DLD1 (cell line): ENCODE results near the gene SEC16A.

Source experiments
- in situ Hi-C: cut with HindIII; loops from 2 replicates; pipeline ENCODE4 v1.10.0; 2017; ENCODE audit warnings: low sequenced_read_pairs

The SEC16A gene

GRCh38 chr9:136482793-136483588 is at the start of gene SEC16A:
SEC16A (minus strand) TSS chr9:136483040; CDS start chr9:136477615, 5,425 bp downstream.
- in situ Hi-C loops, result no loop called here

- in situ Hi-C loops, result no loop called here
Observed at GRCh38 chr9:136531904-136532798, 49.3 kb upstream of the SEC16A start.

- in situ Hi-C loops, result no loop called here
Observed at GRCh38 chr9:136531186-136531903, 48.5 kb upstream of the SEC16A start.

DNA sequence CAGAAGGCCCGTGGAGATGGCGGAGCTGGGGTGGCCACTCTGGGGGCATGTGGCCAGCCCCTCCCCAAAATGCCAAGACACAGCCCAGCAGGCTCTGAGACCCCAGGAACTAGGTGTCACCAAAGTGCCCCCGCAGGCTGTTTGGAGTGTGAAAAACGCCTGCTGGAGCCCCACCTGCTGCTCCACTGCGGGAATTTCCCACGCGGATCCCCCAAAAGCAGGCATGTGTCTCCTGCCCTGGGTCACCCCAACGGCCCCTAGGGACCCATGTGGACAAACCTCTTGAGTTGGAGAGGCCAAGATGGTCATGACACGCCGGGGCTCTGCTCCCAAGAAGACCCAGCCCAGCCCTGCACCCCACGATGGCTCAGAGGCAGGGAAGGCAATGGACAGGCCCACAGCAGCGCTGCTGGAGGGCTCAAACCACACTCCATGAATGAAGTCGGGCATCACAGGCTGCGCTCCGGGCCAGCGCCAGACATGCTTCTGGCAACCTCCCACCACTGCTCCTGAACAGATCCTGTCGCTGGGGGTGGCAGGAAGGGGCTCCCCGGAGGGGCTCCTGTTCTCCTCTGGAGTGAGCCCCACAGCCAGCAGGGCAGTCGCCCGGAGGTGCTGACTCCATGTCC is 47.7 kb upstream of the SEC16A start:
- in situ Hi-C loops, result no loop called here

GRCh38 chr9:136529516-136530460 is 46.9 kb upstream of the SEC16A start:
- in situ Hi-C loops, result no loop called here

DNA sequence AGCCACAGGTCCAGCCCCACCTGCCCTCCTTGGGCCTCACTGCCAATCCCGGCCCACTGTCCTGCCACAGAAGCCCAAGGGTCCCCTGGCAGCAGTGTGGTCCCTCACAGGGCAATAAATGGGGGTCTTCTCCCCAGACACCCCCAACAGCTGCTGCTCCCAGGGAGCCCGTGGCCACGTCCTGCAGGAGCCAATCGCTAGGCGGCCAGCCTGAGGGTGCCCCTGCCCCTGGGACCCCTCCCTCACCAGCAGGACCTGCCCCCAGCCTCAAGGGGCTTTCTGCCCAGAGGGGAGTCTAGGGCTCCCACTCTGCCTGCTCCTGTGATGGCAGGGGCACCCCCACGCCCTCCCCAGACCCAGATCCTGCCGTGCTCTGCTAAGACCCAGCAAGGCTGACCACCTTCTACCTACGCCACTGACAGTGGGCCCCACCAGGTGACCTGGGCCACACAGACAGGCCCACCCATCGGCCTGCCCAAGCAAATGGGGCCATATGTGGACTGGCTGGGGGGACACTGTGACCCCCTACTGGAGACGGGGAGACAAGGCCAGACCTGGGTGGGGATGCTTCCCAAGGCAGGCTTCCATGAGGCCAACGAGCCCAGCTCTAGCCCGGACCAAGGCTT is 46.0 kb upstream of the SEC16A start:
- in situ Hi-C loops, result no loop called here

- in situ Hi-C loops, result no loop called here
Observed at GRCh38 chr9:136527721-136528710, 45.2 kb upstream of the SEC16A start.

- in situ Hi-C loops, result no loop called here
Observed at GRCh38 chr9:136527131-136527530, 44.3 kb upstream of the SEC16A start.

DNA sequence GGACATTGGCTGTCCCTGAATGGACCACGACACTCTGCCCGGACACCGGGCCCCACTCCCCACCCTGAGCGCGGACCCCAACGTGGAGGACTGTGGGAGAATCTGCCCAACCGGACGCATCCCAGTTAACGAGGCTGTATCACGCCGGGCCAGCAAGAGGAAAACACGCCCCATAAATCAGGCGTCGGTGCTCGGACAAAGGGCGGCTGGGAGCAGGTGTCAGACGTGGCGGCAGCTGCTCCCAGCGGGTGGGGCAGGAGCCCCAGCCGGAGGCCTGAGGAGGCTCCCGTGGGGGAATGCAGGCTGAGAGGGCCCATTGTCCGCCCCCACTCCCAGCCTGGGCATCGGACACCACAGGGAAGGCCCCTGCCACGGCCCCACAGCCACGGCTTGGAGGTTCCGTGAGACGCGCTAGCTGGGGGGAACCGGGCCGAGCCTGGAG is 43.8 kb upstream of the SEC16A start:
- in situ Hi-C loops, result no loop called here

DNA sequence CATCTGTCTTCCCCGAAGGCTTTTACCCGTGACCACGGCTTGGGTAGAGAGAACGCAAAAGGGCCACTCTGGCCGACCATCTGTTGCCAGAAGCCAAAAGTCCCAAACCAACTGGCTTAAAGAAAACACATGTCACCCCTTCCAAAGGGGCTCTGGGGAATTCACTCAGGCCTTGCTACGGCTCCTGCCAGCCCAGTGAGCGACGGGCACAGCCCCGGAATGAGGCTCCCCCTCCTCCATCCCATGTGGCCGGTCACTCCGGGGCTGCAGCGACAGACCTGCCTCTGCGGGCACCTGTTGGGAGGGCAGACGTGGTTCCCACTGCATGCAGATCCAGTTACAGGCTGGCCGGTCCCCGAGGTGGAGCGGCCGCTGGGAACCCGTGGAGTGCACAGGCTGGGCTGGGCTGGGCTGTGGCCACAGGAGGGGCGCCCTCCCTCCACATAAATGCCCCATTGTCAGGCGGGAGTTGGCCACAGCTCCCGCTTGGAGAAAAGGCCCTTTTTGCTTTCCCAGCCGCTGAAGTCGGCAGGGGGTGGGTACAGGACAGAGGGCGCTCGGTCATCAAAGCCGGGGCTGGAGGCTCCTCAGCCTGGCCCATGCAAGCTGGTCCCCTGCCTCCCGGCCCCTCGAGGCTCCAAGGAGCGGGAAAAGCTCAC is 43.1 kb upstream of the SEC16A start:
- in situ Hi-C loops, result no loop called here

- in situ Hi-C loops, result no loop called here
Observed at GRCh38 chr9:136525207-136525606, 42.4 kb upstream of the SEC16A start.

DNA sequence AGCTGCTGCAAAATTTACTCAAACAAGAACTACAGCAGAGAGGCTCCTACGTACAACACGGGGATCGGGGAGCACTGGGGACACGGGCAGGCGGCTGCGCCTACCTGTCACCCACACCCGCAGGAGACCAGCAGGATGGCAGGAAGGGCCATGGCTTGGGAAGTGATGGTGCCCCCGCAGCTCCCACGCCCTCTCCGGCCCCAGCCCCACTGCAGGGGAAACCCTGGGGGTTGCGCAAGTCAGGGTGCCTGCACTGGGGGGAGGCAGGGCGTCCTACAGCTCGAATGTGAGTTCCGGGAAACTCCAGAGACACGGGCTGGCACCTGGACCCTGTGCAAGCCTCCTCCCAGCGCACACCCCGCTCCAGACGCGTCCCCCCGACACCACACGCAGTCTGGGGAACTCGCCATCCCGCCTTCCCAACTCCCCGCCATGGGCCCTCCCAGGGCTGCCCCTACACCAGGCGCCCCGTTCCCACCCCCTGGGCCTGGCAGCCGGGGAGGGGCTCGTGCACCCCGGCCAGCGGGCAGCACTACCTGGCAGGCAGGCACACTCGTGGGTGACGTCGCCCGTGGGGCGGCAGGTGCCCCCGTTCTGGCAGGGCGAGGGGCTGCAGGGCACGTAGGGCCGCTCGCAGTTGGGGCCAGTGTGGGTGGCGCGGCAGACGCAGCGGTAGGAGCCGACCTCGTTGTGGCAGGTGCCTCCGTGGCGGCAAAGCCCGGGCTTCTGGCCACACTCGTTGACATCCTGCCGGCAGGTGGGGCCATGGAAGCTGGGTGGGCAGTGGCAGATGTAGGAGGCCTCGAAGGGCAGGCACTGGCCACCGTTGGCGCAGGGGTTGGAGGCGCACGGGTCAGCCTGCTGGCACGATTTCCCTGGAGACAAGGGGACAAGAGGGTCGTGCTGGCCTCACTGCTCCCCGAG is 39.7 kb upstream of the SEC16A start:
- in situ Hi-C loops, result no loop called here

DNA sequence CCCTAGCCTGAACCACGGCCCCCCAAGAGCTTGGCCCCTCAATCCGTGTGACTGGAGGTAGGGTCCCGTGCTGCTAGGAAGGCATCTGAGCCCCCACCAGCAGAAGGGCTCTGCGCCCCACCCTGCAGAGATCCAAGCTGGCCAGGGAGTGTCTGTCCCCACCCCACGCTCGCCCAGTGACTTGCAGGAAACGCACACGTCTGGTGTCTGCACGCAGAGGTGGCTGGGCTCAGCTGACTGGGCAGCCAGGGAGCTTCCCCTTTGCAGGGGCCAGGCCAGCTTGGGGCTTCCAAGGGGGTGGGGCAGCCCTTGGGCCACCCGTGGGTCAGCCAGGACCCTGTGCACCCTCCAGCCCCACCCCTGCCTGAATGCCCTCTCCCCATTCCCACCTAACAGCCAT is 38.7 kb upstream of the SEC16A start:
- in situ Hi-C loops, result no loop called here

DNA sequence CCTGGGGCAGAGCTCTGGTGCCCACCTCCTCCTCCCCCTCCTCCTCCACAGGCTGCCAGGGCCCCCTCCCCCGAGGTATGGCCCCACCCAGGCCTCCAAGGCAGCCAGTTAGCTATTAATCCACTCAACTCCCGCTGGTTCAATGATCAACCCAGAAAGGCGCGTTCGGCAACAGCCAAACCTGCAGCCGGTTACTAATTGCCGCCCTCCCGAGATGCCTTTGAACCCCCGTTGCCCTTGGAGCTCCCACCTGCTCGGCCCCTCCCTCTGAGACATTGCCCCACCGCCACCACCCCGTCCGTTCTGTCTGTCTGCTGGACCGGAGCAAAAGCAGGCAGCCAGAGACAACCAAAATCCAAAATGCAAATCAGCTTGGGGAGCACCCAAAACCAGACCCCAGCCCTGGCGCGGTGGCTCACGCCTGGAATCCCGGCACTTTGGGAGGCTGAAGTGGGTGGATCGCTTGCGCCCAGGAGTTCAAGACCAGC is 37.3 kb upstream of the SEC16A start:
- in situ Hi-C loops, result no loop called here

GRCh38 chr9:136519263-136520052 is 36.6 kb upstream of the SEC16A start:
- in situ Hi-C loops, result no loop called here
